ENCODE results near the gene DHX57.

Gene DHX57

DNA sequence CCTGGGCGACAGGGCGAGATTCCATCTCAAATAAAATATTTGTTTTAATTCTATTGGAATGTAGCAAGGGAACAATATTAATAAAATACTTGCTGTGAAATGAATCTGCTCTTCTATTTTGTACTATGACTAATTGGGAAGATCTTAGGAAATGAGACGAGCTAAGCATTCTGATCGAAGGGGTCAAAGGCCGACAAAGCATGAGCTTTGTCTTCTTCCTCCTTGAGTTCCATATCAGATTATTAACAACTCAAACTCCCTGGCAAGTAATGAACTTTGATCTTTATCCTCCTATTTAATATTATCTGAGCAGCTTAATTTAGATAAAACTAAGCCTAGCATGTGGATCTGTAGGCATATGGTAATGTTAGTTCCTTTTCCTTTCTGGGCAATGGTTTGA is 82.2 kb downstream of the DHX57 start:
- TF ChIP-seq FOXP2 (optimal IDR thresholded peaks at IDR 0.05; ENCODE audit: borderline replicate concordance, extremely low read depth, extremely low read length, insufficient read depth) (no peak), POLR2AphosphoS5 (IDR thresholded peaks at IDR 0.05; ENCODE audit: low read depth, low read length) (no peak), TAF1 (IDR thresholded peaks at IDR 0.05; ENCODE audit: borderline replicate concordance, insufficient read depth, low read length) (no peak), SIN3A (IDR thresholded peaks at IDR 0.05; ENCODE audit: borderline replicate concordance, insufficient read depth, low read length) (no peak)
- TF ChIP-seq, protein P1, sequence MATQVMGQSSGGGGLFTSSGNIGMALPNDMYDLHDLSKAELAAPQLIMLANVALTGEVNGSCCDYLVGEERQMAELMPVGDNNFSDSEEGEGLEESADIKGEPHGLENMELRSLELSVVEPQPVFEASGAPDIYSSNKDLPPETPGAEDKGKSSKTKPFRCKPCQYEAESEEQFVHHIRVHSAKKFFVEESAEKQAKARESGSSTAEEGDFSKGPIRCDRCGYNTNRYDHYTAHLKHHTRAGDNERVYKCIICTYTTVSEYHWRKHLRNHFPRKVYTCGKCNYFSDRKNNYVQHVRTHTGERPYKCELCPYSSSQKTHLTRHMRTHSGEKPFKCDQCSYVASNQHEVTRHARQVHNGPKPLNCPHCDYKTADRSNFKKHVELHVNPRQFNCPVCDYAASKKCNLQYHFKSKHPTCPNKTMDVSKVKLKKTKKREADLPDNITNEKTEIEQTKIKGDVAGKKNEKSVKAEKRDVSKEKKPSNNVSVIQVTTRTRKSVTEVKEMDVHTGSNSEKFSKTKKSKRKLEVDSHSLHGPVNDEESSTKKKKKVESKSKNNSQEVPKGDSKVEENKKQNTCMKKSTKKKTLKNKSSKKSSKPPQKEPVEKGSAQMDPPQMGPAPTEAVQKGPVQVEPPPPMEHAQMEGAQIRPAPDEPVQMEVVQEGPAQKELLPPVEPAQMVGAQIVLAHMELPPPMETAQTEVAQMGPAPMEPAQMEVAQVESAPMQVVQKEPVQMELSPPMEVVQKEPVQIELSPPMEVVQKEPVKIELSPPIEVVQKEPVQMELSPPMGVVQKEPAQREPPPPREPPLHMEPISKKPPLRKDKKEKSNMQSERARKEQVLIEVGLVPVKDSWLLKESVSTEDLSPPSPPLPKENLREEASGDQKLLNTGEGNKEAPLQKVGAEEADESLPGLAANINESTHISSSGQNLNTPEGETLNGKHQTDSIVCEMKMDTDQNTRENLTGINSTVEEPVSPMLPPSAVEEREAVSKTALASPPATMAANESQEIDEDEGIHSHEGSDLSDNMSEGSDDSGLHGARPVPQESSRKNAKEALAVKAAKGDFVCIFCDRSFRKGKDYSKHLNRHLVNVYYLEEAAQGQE (IDR thresholded peaks at IDR 0.05; ENCODE audit: insufficient read depth in 1 of 2, low read depth in 2 of 2, low read length in 2 of 2), result no peak

DNA sequence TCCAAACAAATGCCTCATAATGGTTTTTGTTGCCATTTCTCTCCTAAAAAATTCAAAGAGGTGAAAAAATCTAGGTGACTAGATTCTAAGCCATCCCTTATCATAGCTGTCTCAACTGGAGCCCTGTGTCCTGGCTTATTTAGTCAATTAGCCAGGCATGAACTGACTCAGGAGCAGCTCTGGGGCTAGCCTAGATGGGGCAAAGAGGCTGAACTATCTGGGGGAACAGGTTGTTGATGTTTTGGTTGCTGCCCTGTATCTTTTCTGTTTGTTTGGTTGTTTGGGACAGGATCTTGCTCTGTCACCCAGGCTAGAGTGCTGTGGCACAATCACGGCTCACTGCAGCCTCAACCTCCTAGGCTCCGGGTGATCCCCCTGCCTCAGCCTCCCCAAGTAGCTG is 83.0 kb downstream of the DHX57 start:
- TF ChIP-seq, protein P1 (IDR thresholded peaks at IDR 0.05; ENCODE audit: insufficient read depth in 1 of 2, low read depth in 2 of 2, low read length in 2 of 2), result no peak
- TF ChIP-seq FOXP2 (optimal IDR thresholded peaks at IDR 0.05; ENCODE audit: borderline replicate concordance, extremely low read depth, extremely low read length, insufficient read depth) (no peak), POLR2AphosphoS5 (IDR thresholded peaks at IDR 0.05; ENCODE audit: low read depth, low read length) (no peak), TAF1 (IDR thresholded peaks at IDR 0.05; ENCODE audit: borderline replicate concordance, insufficient read depth, low read length) (no peak), SIN3A (IDR thresholded peaks at IDR 0.05; ENCODE audit: borderline replicate concordance, insufficient read depth, low read length) (no peak)

DNA sequence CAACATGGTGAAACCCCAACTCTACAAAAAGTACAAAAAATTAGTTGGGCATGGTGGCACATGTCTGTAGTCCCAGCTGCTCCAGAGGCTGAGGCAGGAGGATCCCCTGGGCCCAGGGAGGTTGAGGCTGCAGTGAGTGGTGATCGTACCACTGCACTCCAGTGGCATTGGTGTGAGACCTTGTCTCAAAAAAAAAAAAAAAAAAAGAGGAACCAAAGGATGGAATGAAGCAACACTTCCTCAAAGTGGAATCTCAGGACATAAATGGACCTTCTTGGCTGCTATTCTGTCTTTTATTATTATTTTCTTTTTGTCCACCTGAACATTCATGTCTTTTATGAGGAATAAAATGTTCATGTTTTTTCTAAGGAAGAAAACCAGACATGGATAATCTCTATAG is 84.0 kb downstream of the DHX57 start:
- TF ChIP-seq, protein P1 (IDR thresholded peaks at IDR 0.05; ENCODE audit: insufficient read depth in 1 of 2, low read depth in 2 of 2, low read length in 2 of 2), result no peak
- TF ChIP-seq POLR2AphosphoS5 (IDR thresholded peaks at IDR 0.05; ENCODE audit: low read depth, low read length) (no peak), TAF1 (IDR thresholded peaks at IDR 0.05; ENCODE audit: borderline replicate concordance, insufficient read depth, low read length) (no peak), SIN3A (IDR thresholded peaks at IDR 0.05; ENCODE audit: borderline replicate concordance, insufficient read depth, low read length) (no peak), FOXP2 (optimal IDR thresholded peaks at IDR 0.05; ENCODE audit: borderline replicate concordance, extremely low read depth, extremely low read length, insufficient read depth) (no peak)

GRCh38 chr2:38789691-38790090 is 86.0 kb downstream of the DHX57 start:
- TF ChIP-seq POLR2AphosphoS5 (IDR thresholded peaks at IDR 0.05; ENCODE audit: low read depth, low read length) (no peak), TAF1 (IDR thresholded peaks at IDR 0.05; ENCODE audit: borderline replicate concordance, insufficient read depth, low read length) (no peak), FOXP2 (optimal IDR thresholded peaks at IDR 0.05; ENCODE audit: borderline replicate concordance, extremely low read depth, extremely low read length, insufficient read depth) (no peak), SIN3A (IDR thresholded peaks at IDR 0.05; ENCODE audit: borderline replicate concordance, insufficient read depth, low read length) (no peak)
- TF ChIP-seq, protein P1 (IDR thresholded peaks at IDR 0.05; ENCODE audit: insufficient read depth in 1 of 2, low read depth in 2 of 2, low read length in 2 of 2), result no peak

GRCh38 chr2:38788306-38788705 is 87.4 kb downstream of the DHX57 start:
- TF ChIP-seq, protein P1 (IDR thresholded peaks at IDR 0.05; ENCODE audit: insufficient read depth in 1 of 2, low read depth in 2 of 2, low read length in 2 of 2), result no peak
- TF ChIP-seq FOXP2 (optimal IDR thresholded peaks at IDR 0.05; ENCODE audit: borderline replicate concordance, extremely low read depth, extremely low read length, insufficient read depth) (no peak), POLR2AphosphoS5 (IDR thresholded peaks at IDR 0.05; ENCODE audit: low read depth, low read length) (no peak), TAF1 (IDR thresholded peaks at IDR 0.05; ENCODE audit: borderline replicate concordance, insufficient read depth, low read length) (no peak), SIN3A (IDR thresholded peaks at IDR 0.05; ENCODE audit: borderline replicate concordance, insufficient read depth, low read length) (no peak)
